ENCODE measurements around the gene RNASE12.
A peak's percentile ranks its signal among the peaks of the same experiment; 100 is the strongest.
"Not testable (repeated sequence)": the region's sequence is repeated elsewhere in the genome, so short reads cannot be mapped to it uniquely, and the experiment has no call there.

The RNASE12 gene

GRCh38 chr14:20578784-20579502 is 12.2 kb downstream of the RNASE12 start:
- no peak overlapping the region for H3K4me3 ChIP-seq (ENCODE audit: low read length)
- no peak for TF ChIP-seq CTCF (IDR thresholded peaks at IDR 0.05; ENCODE audit: insufficient read depth, low read depth, low read length, missing control alignments)
- no peak for DNase-seq (ENCODE audit: low read depth)

GRCh38 chr14:20578325-20578724 is 12.9 kb downstream of the RNASE12 start:
- DNase-seq (ENCODE audit: low read depth): no peak
- no peak for TF ChIP-seq CTCF (IDR thresholded peaks at IDR 0.05; ENCODE audit: insufficient read depth, low read depth, low read length, missing control alignments)
- no peak overlapping the region for H3K4me3 ChIP-seq (ENCODE audit: low read length)

GRCh38 chr14:20572382-20572990 is 18.7 kb downstream of the RNASE12 start:
- H3K4me3 ChIP-seq (ENCODE audit: low read length): not testable (repeated sequence)
- peak; percentile 9 for DNase-seq (ENCODE audit: low read depth)

GRCh38 chr14:20570720-20571119 is 20.5 kb downstream of the RNASE12 start:
- DNase-seq (ENCODE audit: low read depth); H3K4me3 ChIP-seq (ENCODE audit: low read length): not testable (repeated sequence)

GRCh38 chr14:20569865-20570264 is 21.3 kb downstream of the RNASE12 start:
- not testable (repeated sequence) for DNase-seq (ENCODE audit: low read depth); H3K4me3 ChIP-seq (ENCODE audit: low read length)

- TF ChIP-seq CTCF (IDR thresholded peaks at IDR 0.05; ENCODE audit: insufficient read depth, low read depth, low read length, missing control alignments): no peak
- DNase-seq (ENCODE audit: low read depth): no peak
Measured at GRCh38 chr14:20569066-20569465, 22.1 kb downstream of the RNASE12 start.

GRCh38 chr14:20568393-20568792 is 22.8 kb downstream of the RNASE12 start:
- DNase-seq (ENCODE audit: low read depth): no peak
- no peak for TF ChIP-seq CTCF (IDR thresholded peaks at IDR 0.05; ENCODE audit: insufficient read depth, low read depth, low read length, missing control alignments)
- H3K4me3 ChIP-seq (ENCODE audit: low read length): no peak overlapping the region

More at GRCh38 chr14:20569066-20569465, 22.1 kb downstream of the RNASE12 start:
- no peak overlapping the region for H3K4me3 ChIP-seq (ENCODE audit: low read length)

- not testable (repeated sequence) for DNase-seq (ENCODE audit: low read depth); H3K4me3 ChIP-seq (ENCODE audit: low read length)
Measured at GRCh38 chr14:20567199-20567598, 24.0 kb downstream of the RNASE12 start.

- no peak for DNase-seq (ENCODE audit: low read depth)
- no peak for TF ChIP-seq CTCF (IDR thresholded peaks at IDR 0.05; ENCODE audit: insufficient read depth, low read depth, low read length, missing control alignments)
- no peak overlapping the region for H3K4me3 ChIP-seq (ENCODE audit: low read length)
Measured at GRCh38 chr14:20564501-20564997, 26.6 kb downstream of the RNASE12 start.

Data from epithelial cell of esophagus (primary cell).